Renal pelvis (tissue), 4 donors: ENCODE results near the gene MIEF1. TPM values are rescaled to one million over a fixed set of nuclear protein-coding genes. Genes with fewer than 3 reads are reported as not detected.
A peak's percentile ranks its signal among the peaks of the same experiment; 100 is the strongest.

ENCODE experiments used
- DNase-seq: peaks from one replicate; pipeline ENCODE4 v3.0.0-alpha.2; 2013
- polyA plus RNA-seq, 3 donors: library from polyadenylated mRNA; unstranded; fragments of 120-200 nt; gene quantifications; one replicate each; pipeline ENCODE4 v1.2.1, GENCODE V29; 2013; ENCODE audit not compliant: insufficient read length in 3 of 3

MIEF1 gene
- polyA plus RNA-seq, 3 donors, result 34.9 to 39.5 (median 36.7) TPM

DNA sequence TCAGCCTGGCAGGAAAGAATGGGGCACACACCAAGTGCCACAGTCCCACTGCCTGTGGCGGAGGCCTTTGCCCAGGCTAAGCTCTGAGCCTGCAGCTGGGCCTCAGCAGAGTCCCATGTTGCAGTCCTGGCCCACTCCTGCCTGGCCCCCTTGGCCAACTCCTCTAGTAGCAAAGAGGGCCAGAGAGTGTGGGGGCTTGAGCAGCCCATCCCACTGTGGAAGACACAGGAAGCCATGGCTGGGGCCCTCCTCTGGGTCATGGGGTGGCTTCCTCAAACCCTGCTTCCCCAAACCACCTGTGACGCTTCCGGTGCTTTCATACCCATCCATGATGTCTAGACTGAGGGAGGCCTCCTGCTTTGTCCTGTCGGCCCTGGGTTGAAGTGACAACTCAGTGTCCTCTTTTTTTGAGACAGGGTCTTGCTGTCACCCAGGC lies 24.7 kb downstream of the MIEF1 start:
- no peak for DNase-seq

DNA sequence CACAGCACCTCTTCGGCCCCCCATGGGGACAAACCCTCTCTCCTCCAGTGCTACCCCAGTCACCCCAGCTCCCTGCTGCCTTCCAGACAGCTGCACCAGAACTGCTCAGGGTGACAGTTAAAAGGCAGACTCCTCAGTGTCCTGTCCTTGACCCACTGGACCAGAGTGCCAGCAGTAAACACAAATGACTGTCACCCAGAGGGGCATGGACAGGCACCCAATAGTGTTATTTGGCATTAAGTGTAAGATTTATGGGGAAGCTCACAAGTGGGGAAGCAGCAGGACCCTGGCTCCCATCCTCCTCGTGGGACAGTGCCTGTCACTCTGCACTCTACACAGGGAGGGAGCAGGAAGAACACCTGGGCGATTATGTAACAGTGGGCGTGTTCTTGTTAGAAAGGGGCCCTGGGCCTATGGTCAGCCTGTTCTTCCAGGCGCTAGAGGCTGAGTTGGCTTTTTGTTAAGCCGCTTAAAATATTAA lies 25.4 kb downstream of the MIEF1 start:
- no peak for DNase-seq

DNA sequence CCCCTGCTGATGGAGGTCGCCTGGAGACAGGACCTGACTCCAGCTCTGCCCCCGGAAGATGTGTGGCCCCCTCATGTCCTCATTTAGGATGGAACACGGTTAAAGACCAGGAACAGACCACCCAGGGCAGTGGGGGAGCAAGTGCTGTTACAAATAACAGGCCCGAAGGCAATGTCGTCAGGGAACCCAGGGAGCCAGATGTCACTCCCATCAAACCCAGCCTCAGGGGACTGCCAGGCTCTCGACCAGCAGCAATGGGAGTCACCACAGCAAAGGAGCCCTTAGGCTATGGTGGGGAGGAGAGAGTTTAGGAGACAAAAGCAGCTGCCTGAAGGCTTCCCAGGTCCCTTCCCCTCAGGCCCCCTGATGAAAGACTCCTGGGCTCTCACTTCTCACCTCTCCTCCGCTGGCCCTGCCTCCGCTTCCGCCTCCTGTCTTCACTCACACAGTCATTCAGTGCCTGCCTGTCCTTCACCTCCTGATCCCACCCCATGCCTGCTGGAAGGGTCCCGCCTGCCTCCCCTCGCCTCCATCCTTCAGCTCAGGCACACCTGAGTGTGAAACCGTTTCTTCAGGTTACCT lies 26.1 kb downstream of the MIEF1 start:
- no peak for DNase-seq

DNA sequence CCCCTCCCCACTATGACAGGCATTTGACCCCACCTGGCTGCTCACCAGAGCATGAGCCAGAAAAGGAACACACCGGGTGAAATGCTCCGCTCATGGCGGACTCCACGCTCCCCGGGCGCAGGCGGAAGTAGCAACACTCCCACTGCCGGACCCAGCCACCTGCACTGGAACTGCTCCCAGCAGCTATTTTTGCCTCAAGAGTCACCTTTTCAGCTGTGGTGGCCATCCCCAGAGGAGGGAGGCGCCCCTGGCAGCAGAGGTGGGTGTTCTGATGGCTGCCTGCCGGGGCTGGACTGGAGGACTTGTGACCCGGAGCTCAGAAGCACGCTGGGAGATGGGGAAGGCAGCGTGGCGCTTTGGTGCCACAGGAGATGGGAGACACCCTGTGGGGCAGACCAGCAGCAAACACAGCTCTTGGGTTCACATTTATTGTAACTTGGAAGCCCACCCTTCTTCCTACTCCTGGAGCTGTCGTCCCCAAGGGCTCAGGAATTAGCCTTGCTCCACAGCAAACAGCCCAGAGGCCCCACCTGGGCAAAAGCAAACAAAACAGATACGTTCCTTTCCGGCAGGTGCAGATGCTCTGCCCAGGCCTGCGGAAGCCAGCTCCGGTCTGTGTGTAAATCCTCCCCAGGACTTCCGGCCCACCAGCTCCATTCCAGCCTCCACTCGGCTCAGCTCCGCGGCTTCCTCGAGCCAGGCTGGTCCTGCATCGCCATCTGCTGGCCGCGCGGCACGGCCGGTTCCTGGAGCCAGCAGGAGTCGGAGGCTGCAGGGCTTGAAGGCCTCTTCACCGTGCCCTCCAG lies 26.8 kb downstream of the MIEF1 start:
- DNase-seq, result peak; percentile 88

DNA sequence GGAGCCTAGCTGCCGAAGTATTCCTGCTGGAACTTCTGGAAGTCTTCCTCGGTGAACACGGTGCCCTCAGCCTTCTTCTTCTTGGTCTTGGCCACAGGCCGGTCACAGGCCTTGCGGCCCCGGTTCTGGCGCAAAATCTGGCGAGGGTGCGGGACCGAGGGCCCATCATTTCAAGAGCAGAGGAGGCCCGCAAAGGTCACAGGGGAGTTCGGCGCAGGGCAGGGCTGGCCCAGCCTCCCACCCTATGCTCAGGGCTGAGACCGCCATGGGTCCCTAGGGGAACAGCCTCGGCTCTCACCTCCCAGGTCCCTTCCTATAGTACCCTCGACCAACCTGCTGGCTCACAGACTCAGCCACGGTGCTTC lies 27.4 kb downstream of the MIEF1 start:
- DNase-seq, result no peak

DNA sequence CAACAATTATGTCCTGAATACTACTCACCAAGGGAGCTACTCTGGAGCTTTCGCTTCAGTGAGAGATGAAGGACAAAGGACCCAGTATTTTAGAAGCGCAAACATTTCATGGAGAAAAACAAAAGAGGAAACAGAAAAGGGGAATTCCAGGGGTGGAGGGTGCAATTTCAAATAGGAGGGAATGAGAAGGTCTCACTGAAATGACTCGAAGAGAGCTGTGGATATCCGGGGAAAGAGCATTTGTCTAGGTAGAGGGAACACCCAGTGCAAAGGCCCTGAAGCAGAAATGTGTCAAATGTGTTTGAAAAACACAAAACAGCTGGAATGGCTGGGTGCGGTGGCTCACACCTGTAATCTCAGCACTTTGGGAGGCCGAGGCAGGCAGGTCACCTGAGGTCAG lies 28.0 kb downstream of the MIEF1 start:
- no peak for DNase-seq

DNA sequence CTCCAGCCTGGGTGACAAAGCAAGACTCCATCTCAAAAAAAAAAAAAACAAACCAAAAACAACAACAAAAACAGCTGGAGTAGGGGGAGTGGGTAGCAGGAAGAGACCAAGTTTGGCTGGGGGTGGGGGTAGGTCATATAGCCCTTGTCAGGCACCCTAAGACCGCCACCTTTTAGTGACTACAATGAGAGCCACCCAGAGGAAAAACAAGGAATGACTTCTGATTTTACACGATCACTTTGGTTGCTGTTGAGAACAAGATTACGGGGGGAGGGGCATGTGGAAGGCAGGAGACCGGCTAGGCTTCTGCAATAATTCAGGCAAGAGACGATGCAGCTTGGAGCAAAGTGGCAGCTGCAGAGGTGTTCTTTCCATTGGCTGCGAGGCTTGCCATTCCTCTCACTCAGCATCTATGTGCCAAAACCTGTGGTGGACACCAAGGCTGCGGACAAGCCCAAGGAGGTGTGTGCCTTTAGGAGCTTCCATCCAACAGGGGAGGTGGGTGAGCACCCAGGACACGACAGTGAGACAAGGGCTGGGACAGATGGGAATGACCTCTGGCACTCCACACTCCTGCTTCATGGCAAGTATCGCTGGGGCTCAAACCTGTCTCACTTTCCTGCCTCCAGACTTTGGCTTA lies 28.7 kb downstream of the MIEF1 start:
- no peak for DNase-seq

DNA sequence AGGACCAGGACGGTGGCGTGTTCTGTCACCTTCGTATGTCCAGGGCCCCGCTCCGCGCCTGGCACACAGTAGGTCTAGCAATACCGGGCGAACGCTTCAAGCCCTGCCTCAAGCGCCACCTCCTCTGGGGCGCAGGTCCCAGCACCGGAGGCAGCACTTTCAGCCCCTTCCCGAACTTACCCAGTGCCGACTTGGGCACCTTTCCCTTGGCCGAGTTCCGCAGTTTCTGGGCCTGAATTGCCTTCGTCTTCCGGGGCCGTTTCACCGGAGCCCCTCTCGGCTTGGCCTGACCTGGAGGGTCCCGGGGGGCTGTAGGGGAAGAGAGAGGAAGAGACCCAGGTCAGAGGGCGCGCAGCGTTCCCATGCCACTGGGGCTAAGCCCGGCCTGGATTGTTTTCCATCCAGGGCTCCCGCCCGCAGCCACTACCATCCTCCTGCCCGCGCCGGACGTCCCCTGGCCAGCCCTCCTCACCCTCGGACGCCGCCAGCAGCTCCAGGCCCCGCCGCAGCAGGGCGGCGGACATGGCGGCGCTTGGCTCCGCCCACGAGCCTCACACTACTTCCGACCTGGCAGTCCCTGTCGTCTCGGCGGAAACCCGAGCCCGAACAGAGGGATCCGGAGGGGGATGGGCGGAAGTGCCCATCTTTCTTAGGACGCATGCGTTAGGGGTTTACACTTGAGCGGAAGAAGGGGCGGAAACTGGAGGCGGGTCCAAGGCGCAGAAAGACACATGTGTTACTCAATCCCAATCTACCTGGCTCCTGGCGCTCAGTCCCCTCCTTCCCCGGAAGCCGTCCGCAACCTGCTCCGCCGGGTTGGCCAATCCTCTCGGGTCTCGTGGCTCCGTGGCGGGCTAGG lies 30.4 kb downstream of the MIEF1 start, which contains the start of gene RPS19BP1:
Gene RPS19BP1 (minus strand): TSS at position 534 of the 859 bp plus-strand sequence. CDS start 10 bp downstream, at position 524.
- peak; percentile 100 for DNase-seq

DNA sequence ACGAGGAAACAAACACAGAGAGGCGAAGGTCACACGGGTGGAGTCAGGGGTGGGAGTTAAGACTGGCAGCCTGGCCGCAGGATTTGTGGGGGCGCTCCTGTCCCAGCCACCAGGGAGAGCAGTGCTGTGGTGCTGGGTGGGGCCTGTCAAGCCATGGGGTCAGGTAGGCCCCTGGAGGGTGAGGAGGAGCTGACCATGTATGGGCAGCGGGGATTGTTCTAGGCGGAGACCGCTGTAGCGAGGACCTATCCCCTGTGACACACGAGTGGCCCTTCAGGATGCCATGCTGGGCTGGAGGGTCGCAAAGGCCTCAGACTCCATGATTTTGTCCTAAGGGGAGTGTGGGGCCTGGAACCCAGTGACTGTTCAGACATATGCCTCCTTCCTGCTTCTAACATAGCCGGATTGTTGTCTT lies 32.0 kb downstream of the MIEF1 start:
- no peak for DNase-seq

DNA sequence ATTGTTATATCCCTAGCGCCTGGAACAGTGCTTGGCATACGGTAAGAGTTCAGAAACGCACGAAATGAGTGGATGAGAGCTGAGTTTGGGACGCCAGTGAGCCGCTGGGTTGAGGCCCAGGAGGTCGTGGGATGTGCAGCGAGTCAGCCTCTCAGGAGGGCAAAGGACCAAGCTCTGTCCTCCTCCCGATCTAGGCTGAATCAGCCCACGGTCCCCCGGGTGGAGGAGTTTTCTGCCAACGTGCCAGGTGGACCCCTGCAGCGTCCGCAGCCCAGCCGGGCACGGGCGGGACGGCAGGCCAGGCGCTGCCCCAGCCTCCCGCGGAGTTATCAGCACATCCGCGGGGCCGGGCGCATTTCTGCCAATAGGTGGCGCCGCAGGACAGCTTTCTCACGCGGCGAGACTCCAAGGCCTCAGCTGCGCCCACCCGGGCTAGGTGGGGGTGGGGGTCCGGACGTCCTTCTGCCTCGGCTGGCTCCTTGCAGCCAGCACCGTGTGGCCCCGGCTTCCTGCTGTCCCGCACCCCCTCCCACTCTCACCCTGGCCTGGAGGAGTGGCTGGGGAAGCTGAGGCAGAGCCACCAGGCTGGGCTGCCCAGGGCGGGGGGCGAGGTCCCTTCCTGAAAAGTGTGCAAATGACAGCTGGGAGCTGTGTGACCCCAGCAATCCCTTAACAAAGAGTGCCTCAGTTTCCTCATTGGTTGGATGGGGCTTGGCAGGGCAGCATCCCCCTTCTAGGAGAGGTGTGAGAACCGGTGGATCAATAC lies 32.7 kb downstream of the MIEF1 start:
- peak; percentile 84 for DNase-seq

DNA sequence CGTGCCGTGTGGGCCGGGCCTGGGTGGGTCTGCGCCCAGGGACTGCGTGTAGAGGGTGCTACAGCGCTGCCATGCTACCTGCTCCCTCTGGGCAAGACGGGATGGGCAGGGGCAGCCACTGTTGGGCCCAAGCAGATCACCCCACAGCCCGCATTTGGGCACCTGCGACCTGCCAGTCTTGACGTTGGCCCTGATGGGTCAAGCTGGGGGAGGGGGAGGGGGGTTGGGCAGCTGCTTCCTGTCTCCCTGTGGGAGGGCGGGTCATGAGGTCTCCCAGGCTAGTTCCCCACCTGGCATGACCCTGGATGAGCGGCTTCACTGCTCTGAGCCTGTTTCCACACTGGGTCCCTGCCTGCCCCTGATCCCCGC lies 33.3 kb downstream of the MIEF1 start:
- DNase-seq, result no peak

DNA sequence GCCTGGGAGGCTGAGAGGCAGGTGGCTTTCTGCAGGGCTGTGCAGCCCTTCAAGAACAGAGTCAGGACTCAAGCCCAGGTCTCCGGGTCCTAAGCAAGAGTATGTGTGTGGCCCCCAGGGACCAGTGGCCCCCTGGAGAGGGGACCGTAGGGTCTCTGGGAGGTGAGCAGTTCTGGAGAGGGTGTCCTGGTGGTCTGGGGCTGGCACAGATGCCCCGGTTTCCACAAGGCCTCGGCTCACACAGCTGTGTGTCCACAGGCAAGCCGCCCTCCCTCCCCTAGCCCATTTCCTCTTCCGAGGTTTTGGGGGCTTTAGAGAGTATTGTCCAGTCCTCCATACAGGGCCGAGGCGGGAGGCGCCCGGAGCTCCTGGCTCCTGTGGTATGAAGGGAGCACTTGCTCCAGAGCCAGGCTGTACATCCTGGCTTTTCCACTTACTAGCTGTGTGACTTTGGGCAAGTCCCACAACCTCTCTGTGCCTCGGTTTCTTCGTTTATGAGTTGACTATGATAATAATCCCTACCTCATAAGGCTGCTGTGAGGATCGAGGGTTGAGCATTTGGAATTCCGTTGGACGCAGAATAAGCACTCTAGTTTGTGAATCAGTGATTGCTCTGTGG lies 33.9 kb downstream of the MIEF1 start:
- no peak for DNase-seq

DNA sequence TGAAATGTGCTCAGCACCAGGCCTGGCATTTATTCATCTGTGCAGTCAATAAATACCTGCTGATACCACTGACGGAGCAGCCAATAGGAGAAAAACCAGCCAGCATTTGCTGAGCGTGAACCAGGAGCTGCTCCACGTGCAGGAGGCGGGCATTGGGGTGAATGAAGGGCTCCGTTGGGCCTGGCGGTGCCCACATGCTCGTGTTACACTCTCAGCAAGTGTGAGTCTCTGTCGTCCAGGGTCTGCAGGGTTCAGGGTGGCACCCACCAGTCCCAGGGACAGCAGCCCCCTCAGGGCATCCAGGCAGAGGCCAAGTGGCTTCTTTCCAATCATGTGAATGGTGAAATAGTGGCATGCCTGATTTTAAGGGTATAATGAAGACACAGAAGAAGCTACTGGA lies 34.6 kb downstream of the MIEF1 start:
- no peak for DNase-seq

DNA sequence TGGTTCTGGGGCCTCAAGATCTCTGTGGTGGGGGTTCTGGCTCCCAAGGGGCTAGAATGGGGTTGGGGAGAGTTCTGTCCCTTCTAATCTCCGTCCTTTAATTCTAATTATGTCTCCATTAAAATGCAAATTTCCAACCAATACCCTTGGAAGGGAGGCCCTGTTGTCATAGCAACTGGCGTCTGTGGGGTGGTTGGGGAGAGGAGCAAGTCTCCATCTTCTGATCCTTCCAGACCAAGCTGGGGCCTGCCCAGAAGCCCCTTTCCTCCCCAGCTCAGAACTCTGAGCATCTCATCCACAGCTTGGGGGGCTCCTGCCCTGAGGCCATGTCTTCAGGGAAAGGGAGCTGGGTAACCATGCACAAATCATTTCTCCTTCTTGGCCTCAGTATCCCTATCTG lies 35.9 kb downstream of the MIEF1 start:
- DNase-seq, result no peak

DNA sequence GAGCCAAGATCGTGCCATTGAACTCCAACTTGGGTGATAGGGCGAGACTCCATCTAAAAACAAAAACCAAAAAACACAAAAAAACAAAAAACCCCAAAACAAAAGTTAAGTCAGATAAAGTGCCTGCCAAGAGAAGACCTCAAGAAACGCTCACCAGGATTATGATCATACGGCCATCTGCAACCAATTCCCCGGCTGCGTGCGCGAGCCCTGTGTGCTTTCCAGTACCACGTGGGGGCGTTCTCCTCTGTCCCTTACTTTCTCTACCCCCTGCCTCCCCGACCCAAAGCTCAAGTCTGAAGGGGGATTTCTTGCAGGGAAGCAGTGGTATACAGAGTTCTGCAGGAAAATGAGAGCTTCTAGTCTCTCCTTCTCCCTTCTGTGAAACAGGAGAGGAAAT lies 41.0 kb downstream of the MIEF1 start:
- DNase-seq, result no peak

DNA sequence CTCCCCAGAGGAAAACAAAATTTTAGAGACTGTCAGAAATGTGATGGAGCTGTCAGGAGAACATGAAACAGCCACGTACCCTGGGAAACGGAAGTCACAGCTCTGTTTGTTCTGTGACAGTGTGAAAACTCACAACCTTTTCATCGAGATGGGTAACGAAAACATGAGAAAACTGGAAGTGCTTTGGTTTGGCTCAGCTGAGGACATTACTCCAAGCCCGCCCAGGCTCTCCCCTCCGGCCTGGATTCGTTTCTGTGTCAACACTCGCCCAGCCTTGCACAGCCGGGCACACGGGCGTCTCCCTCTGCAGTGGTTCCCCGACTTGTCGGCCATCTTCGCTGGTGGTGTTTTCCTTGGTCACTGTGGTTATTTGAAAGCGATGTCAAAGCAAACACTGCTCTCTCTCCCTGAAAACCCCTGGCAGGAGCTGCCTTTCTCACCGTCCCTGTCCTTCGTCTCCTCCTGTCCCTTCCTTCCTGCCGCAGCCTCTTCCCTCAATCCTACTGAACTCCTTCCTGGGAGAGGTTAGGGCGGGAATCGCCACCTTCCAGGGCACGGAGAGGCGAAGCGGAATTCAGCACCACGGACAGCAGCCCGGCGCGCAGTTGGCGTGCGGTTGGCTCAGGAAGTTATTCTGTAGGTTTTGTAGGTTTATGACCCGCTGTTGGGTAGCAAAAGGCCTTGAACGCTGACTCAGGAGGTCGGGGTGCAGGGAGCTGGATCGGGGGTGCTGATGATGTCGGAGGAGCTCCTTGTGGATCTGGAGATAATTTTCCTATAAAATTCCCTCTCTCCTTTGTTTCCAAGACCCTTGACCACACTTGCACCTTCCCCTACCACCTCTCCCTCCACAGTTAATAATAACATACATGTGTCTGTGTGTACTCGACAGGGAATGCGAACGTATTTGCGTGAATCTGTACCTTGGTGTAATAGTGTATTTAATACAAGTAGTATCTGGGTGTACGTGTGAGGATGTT lies 43.6 kb downstream of the MIEF1 start:
- DNase-seq, result peak; percentile 71

DNA sequence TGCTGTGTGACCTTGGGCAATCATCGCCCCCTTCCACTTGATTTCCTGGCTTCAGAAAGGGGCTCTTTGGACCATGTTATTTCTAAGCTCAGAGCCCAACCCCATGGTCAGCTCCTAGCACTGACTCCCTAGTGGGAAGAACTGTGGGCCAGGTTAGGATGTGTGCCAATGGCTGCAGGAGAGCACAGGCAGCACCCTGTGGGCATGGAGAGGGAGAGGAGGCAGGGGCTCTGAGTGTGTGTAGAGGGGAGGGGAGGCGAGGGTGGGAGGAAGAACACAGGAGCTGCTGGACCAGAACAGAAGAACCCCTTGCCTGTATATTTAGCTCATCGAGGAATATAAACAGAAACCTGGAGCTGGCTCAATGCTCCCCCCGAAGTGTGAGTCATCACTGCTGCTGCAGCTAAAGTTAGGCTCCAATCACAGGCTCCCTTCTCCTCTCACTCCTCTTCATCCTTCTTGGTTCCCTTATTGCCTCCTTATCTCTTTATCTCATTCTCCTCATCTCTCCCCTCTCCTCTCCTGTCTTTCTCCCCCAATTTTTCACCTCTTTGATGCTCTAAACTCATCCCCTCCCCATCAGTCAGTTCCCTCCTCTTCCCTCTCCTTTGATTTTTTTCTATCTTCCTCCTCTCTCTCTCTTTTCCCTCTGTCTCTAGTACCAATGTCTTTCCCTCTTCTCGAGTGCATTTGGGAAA lies 44.9 kb downstream of the MIEF1 start:
- no peak for DNase-seq

DNA sequence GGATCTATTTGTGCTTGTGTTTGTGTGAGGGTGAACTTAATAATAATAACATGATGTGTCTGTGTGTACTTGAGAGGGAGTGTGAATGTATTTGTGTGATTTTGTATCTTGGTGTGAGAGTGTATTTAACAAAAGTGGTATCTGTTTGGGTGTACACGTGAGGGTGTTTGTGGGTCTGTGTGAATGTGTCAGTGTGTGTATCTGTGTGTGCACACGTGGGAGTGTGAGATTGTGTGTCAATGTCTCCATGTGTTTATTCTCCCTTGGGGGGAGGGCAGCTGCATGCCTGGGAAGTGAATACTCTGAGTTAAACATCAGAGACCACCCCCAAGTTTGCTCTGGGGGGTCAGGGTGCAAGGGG lies 45.5 kb downstream of the MIEF1 start:
- DNase-seq, result no peak

DNA sequence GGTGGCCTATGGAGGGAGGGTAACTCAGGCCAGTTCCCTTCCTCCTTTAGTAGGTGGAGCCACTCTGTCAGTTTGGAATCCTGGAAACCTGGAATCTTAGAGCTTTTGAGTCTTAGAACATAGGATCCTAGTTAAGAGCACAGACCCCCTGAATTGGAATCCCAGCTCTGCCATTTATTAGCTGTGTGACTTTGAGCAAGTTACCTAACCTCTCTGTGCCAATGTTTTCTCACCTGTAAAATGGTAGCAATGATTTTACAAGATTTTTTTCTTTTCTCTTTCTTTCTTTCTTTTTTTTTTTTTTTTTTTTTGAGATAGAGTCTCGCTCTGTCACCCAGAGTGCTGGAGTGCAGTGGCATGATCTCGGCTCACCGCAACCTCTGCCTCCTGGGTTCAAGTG lies 51.3 kb downstream of the MIEF1 start:
- DNase-seq, result no peak
